TTC549 (cell line): ENCODE results near the gene MYLIP.

ENCODE experiments used
- FAIRE-seq: peaks from 2 replicates; lab custom pipeline; 2012; peaks lifted over from hg19 to GRCh38; lab: Jason Lieb, UNC

MYLIP gene

DNA sequence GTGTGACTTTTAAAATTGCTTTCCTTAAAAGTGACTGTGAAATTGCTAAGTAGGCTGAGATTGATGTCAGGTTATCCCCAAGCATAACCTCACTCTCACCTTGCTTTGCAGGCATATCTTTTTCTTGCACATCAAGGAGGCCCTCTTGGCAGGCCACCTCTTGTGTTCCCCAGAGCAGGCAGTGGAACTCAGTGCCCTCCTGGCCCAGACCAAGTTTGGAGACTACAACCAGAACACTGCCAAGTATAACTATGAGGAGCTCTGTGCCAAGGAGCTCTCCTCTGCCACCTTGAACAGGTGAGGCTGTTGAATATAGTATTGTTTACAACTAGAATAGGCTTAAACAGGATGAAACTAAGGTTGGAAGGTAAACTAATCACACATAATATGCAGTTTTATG is 12.6 kb downstream of the MYLIP start:
- no peak for FAIRE-seq

DNA sequence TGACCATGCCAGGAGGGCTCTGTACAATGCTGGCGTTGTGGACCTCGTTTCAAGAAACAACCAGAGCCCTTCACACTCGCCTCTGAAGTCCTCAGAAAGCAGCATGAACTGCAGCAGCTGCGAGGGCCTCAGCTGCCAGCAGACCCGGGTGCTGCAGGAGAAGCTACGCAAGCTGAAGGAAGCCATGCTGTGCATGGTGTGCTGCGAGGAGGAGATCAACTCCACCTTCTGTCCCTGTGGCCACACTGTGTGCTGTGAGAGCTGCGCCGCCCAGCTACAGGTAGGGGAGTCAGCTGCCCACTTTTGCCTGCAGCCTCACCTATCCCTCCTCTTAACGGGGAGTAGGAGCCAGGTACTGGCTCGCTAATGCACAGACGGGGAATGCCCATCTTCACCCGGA is 16.2 kb downstream of the MYLIP start:
- no peak for FAIRE-seq

GRCh38 chr6:16146028-16146427 is 17.1 kb downstream of the MYLIP start:
- FAIRE-seq, result no peak

DNA sequence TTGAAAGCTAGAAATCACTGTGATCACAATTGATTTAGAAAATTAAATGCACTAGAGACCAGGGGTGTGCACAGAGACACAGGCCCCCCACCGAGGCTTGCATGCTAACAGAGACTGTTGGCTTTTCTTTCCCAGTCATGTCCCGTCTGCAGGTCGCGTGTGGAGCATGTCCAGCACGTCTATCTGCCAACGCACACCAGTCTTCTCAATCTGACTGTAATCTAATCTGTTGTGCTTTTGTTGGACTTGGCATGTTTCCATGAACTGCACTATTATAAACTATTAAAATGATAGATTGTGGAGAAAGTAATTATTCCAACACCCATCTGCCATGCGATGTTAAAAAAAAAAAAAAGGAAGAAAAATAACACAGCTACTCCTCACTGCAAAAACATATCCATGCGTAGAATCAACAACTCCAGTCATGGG is 17.7 kb downstream of the MYLIP start:
- no peak for FAIRE-seq

GRCh38 chr6:16148498-16148897 is 19.6 kb downstream of the MYLIP start:
- FAIRE-seq, result no peak

DNA sequence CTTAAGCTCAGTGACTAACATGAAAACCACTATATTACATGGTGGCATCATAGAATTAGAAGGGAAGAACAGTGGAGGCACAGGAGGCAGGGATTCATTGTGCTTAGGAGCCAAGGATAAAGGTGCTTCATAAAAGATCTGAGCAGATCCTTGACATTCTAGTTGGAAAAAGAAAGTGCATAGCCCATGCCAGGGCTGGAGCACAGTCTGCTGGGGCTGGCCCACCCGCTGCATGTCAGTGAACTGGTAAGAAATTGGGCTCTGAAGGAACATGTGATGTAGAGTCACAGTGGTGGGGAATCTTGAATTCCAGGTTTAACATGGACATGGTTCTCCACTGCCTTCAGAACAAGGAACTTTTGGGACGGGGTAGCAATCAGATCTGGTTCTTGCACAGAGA is 20.4 kb downstream of the MYLIP start:
- FAIRE-seq, result no peak

DNA sequence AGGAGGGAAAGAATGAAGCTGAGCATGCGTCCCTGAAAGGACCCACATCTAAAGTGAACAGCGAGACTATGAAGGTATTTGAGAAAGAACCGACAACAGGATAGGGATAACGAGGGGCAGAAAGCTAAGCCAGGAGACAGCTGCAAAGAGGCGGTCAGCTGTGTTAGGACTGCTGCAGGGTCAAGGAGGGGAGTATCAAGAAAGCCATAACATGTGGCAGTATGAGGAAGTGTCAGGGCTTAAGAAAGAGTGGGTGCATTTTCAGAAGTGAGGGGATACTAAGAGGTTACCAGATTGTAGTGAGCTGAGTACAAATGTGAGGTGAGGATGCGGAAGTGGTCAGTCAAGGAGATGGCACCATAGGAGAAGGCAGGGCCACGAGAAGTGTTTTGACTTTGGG is 21.2 kb downstream of the MYLIP start:
- no peak for FAIRE-seq

DNA sequence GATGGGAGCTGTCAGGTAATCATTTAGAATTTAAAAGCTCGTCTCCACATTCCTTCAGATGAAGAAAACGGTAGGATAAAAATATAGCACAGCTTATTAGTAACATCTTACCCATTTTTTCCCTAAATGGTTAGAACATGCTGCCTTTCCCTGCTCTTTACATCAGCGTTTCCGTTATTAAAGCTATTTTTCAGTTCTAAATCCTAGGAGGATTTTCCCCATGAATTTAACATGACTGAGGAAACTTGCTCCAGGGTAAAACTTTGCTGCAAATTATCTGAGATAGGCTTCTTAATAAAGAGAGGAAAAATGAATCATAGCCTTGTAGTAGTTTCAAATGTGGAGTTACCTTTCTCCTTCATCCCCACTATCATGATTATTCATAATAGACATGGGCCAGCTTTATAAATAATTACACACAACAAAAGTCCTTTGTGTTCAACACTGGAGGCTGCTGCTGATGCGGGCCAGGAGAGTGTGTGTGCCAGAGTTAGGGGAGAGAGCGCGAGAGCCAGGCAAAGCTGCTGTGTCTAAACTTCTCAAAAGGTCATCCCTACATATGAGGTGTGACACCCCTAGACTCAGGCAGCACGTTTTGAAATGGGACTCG is 24.4 kb downstream of the MYLIP start:
- no peak for FAIRE-seq

DNA sequence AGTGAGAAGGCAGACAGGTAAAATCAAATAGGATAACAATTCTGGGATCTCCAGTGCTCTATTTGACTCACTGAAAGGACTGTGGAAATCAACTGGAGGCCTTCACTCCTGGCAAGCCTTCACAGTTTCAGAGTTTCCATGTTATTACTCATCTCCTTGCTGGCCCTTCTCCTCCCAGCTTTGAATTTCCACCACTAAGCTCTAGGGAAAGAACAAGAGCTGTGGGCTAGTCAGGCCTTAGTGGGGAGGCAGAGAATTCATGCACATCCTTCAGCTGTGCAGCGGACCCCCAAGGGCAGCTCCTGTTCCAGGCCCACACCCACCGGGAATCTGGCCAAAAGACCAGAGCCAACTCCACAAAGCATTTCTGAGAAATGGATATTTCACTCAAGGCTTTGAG is 26.0 kb downstream of the MYLIP start:
- FAIRE-seq, result no peak

GRCh38 chr6:16157492-16157891 is 28.6 kb downstream of the MYLIP start:
- FAIRE-seq, result no peak

- no peak for FAIRE-seq
Observed at GRCh38 chr6:16157909-16158308, 29.0 kb downstream of the MYLIP start.

DNA sequence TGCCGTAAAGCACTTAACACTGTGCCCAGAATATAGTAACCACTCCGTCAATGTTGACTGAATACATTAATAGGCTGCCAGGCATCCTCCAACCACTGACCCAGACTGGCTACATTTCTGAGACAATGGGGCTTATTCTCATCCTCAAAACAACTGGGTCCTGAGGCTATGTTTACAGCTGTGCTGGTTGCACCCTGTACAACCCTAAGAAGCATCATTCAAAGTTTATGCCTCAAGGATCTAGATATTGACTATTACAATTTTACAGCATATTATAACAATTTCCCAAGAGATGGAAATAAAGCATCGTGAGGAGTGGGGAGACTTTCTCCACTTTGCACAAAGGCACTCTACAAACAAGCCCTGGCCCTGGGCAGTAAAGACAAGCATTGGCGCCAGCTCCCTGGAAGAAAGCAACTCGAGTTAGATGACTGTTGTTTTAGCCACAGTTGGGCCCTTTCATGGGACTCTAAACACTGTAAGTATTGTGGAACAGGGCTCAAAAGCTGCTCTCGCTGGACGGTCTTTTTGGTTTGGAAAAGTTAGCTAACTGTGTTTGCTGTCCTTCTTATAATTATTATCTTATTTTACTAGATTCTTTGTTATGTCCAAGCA is 30.2 kb downstream of the MYLIP start:
- FAIRE-seq, result no peak

GRCh38 chr6:16160794-16161193 is 31.9 kb downstream of the MYLIP start:
- no peak for FAIRE-seq

GRCh38 chr6:16162003-16162402 is 33.1 kb downstream of the MYLIP start:
- no peak for FAIRE-seq

DNA sequence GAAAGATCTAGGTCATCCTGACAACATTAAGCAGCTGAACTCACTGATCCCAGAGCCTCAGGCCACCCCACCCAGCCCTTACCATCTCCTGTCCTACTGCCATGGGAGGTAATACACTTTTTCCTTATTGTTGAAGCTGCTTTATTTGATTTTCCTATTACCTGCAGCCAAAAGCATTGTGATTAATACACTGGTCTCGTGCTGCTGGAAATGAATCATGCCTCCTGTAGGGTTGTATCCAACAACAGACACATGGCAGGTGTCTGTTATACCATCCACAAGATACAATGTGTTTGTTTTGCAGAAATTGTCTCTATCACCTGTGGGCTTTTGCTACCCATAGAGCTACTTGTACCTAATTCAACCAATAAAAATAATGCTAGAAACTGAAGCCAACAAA is 34.2 kb downstream of the MYLIP start:
- no peak for FAIRE-seq

GRCh38 chr6:16163535-16164300 is 34.8 kb downstream of the MYLIP start:
- FAIRE-seq, result no peak

- FAIRE-seq, result no peak
Observed at GRCh38 chr6:16165641-16166040, 36.8 kb downstream of the MYLIP start.

DNA sequence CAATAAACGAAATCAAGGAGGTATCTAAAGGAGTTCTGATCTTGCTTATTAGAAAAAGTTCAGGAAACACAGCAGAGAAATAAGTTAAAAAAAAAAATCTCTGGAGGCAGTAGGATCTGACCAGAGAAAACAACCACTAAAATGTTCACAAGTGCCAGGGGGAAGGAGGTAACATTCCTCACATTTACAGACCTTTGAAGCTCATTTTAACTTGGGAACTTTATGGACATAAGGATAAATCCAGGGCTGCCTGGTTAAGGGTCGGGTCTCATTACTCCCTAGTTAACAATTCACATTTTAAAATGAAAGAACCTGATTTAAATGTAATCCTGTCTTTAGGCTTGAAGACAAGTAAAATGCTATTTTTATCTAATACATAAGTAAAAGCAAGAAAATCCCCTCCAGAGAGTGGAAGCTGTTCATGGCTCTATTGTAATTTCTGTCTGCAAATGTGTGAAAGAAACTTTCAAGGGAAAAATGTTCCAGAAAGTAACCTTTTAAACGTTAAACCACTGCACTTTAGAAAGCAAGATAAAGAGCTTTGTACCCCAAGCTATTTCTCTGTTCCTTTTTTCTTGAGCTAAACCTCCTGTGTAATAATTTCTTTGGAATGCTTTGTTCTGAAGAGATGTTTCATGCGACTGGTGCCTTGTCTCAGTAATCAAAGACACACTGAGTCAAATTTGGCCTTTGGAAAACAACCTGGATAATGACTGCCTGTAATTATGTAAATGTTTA is 38.2 kb downstream of the MYLIP start:
- FAIRE-seq, result no peak

- FAIRE-seq, result no peak
Observed at GRCh38 chr6:16168121-16168520, 39.2 kb downstream of the MYLIP start.

- FAIRE-seq, result no peak
Observed at GRCh38 chr6:16168858-16169257, 40.0 kb downstream of the MYLIP start.

DNA sequence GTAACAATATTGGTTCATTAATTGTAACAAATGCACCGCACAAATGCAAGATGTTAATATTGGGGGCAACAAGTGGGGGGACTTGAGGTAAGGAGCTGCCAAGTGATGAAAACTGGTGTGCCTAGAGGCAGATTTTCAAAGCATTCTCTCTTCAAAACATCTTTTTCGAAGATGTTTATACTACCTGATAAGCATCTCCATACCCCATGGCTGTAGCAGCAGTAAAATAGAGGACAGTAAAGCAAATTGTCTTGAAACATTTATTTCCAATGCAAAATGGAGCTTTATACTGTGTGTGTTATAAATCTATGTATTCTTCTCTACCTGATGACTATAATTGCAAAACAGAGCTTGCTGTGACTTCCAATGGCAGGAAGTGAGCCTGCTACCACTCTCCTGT is 42.5 kb downstream of the MYLIP start:
- no peak for FAIRE-seq

- FAIRE-seq, result no peak
Observed at GRCh38 chr6:16173167-16173940, 44.5 kb downstream of the MYLIP start.
